Neural cell (in vitro differentiated cells): ENCODE results near the gene NBEA.

Experiments
- CTCF ChIP-seq: fragments of 450-650 bp; IDR thresholded peaks from 2 replicates; pipeline ENCODE4 v1.5.1; 2014; ENCODE audit warnings: antibody characterized with exemption, mild to moderate bottlenecking, moderate library complexity; ENCODE audit not compliant: poor library complexity, severe bottlenecking
- EP300 ChIP-seq: fragments of 450-650 bp; conservative IDR thresholded peaks from 2 replicates; pipeline ENCODE4 v1.6.1; 2014; ENCODE audit warnings: antibody characterized with exemption, mild to moderate bottlenecking, moderate library complexity; ENCODE audit not compliant: poor library complexity, severe bottlenecking
- EZH2 ChIP-seq: fragments of 200-600, 300-800 bp; shearing (Covaris generic), sonication (generic); IDR thresholded peaks from 2 replicates; pipeline ENCODE4 v1.6.1; 2014; ENCODE audit warnings: antibody characterized with exemption, low read length, borderline replicate concordance, mild to moderate bottlenecking; ENCODE audit not compliant: insufficient read depth, poor library complexity, severe bottlenecking
- POLR2AphosphoS5 ChIP-seq: IDR thresholded peaks from 2 replicates; pipeline ENCODE4 v1.6.1; 2012
- RAD21 ChIP-seq: fragments of 450-650 bp; conservative IDR thresholded peaks from 2 replicates; pipeline ENCODE4 v1.6.1; 2014; ENCODE audit warnings: antibody characterized with exemption, mild to moderate bottlenecking, moderate library complexity

- no peak for TF ChIP-seq POLR2AphosphoS5
- no peak for TF ChIP-seq CTCF
- TF ChIP-seq EZH2: no peak
- TF ChIP-seq EP300: no peak
- TF ChIP-seq RAD21: no peak
These were observed 113.6 kb downstream of the NBEA start for GRCh38 chr13:35055705-35056104.
